GM19043 (cell line): Measurements from ENCODE around the gene TAS1R3.
"Not testable (repeated sequence)": the region's sequence is repeated elsewhere in the genome, so short reads cannot be mapped to it uniquely, and the experiment has no call there.

Experiments used
- ATAC-seq: cut with Tn5 transposase; IDR thresholded peaks from one replicate; pipeline ENCODE4 v1.9.1; 2021; ENCODE audit warnings: low read depth; ENCODE audit not compliant: unreplicated experiment

TAS1R3 gene

DNA sequence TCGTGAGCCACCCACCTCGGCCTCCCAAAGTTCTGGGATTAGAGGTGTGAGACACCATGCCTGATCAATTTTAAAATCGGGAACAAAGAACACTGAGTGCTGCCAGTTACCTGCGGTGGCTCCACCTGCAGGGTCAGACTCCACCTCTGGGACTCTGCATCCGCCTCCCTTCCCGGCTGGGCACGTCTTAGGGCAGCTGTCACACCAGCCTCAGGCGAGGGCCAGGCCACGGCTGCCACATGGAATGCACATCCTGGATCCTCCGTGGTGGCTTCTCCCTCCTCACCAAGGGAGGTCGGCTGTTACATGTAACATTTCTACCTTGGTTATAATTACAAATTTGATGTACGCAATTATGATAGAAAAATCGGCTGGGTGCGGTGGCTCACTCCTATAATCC, 33.2 kb downstream of the TAS1R3 start:
- ATAC-seq: no peak

DNA sequence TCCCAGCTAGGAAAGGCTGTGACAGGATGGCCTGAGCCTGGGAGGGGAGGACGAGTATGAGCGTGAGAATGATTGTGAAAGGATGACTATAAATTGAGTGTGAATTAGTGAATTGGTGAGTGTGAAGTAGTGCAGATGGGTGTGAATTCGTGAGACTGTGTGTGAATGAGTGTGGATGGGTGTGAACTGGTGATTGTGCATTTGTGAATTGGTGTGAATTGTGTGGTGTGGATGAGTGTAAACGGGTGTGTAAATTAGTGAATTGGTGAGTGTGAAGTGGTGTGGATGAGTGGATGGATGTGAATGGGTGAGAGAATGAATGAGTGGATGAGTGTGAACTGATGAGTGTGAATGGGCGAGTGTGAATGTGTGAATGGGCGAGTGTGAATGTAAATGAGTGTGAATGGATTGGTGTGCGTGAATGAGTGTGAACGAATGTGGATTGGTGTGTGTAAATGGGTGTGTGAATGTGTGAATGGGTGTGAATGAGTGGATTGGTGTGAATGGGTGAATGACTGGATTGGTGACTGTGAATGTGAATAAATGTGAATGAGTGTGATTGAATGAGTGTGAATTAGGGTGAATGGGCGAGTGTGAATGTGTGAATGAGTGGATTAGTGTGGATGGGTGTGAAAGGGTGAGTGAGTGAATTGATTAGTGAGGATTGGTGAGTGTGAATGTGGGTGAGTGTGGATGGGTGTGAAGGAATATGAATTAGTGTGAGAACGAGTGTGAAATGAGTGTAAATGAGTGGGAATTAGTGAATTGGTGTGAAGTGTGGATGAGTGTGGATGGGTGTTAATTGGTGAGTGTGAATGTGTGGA, 35.0 kb downstream of the TAS1R3 start:
- no peak for ATAC-seq

GRCh38 chr1:1366699-1367066, 35.6 kb downstream of the TAS1R3 start:
- no peak for ATAC-seq

GRCh38 chr1:1367315-1367714, 36.2 kb downstream of the TAS1R3 start:
- ATAC-seq: no peak

DNA sequence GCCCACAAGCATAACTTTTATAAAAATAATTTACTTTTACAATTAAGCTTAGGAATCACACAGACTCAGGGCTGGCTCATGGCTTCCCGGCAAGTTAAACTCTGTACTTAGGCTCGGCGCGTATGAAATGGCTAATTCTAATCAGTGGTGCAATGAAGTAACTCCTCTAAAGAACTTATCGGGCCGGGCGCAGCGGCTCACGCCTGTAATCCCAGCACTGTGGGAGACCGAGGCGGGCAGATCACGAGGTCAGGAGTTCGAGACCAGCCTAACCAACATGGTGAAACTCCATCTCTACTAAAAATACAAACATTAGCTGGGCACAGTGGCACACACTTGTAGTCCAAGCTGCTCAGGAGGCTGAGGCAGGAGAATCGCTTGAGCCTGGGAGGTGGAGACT, 39.0 kb downstream of the TAS1R3 start:
- not testable (repeated sequence) for ATAC-seq

GRCh38 chr1:1370771-1371300, 39.8 kb downstream of the TAS1R3 start:
- ATAC-seq: no peak

- no peak for ATAC-seq
Measured at GRCh38 chr1:1371364-1371745, 40.3 kb downstream of the TAS1R3 start.

DNA sequence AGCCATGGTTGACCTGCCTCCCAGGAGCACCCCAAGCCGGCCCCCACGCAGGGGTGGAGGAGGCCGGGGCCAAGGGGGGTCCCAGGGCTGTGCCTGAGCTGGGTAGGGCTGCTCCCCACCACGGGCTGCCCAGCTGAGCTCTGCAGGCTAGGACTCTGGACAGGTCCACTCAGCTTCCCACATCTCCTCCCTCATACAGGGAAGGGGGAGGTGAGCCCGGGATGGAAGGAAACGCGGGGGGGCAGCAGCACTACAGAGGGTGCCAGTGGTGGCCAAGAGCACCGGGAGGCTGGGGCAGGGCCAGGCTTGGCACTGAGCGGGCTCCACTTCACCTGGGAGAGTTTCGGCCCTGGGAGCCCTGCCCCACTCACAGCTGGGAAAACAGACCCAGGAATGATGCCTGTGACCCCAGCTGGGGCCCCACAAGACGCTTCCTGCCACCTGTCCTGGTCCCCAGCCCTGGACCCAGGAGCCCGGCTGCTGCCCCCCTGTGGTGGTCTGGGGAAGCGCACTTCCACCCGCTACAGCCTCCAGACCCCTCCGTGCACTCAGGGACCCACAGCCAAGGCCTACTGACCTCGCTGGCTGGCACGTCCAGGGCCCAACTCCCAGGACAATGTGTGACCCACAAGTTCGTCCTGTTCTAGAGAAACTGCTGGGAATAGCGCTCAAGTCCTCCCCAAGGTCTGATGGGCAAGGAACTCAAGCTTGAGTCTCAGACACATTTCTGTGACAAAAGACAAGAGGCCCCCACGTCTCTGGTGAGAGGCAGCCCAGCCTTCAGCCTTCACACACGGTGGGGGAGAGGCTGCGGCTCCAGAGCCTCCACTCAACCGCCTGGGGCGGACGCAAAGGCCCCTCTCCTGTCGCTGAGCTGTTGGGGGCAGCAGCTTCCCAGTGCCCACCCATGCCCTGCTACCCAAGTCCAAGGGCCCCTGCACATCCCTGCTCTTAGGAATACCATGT, 40.9 kb downstream of the TAS1R3 start:
- ATAC-seq: no peak

- ATAC-seq: no peak
Measured at GRCh38 chr1:1373051-1373814, 42.2 kb downstream of the TAS1R3 start.

- ATAC-seq: no peak
Measured at GRCh38 chr1:1373815-1374588, 42.9 kb downstream of the TAS1R3 start.

DNA sequence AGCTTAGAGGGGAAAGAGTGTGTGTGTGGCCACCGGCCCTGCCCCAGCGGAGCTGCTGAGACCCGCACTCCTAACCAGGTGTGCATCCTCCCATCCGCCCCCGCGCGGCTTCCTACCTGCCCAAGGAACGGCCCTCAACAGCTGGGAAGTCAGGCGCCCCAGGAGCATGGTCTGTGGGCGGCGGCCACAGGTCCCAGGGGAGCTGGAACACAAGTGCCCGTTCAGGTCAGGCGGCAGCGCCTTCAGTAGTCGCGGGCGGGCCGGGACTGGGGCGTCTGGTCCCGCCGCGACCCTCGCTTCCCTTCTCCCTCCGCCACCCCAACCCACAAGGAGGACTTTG, 43.5 kb downstream of the TAS1R3 start:
- ATAC-seq: no peak

- peak; percentile 83 for ATAC-seq
Measured at GRCh38 chr1:1374929-1375662, 44.0 kb downstream of the TAS1R3 start, which contains the start of gene AURKAIP1. Gene AURKAIP1 (minus strand): TSS chr1:1375207. CDS start chr1:1374756, 451 bp downstream.

DNA sequence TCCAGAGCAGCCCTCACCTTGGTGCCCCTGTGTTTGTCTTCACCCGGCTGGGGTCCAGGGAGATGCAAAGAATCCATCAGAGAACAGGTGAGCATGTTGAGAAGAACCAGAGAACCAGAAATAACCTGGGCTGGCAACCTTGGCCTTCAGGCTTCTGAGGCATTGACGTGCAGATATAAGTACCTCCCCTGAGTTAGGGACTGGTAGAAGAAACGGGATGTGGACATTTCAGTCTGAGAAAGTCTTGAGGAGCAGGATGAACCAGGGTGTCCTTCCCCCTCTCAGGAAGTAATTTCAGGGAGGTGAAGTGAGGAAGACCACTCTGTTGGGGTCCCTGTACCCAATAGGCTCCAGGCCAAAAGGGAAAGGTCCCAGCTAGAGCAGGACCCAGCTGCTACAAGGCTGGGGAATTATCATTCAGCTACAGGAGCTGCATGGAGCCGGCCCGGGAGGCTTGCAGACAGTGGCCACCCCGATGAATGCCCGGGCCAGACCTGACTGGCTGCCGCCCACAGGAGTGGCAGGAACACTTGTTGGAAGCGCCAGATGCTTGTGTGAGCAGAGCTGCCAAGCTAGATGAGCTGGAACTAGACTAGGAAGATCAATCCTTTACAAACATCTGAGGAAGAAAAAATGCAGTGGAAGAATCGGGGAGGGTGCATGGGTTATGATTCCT, 45.6 kb downstream of the TAS1R3 start:
- no peak for ATAC-seq

GRCh38 chr1:1377540-1378205, 46.6 kb downstream of the TAS1R3 start:
- no peak for ATAC-seq

- no peak for ATAC-seq
Measured at GRCh38 chr1:1380860-1381259, 49.8 kb downstream of the TAS1R3 start.

GRCh38 chr1:1381294-1381693, 50.2 kb downstream of the TAS1R3 start:
- no peak for ATAC-seq
